AG04449 (cell line): ENCODE results near the gene CHCHD4.

Experiments
- CTCF ChIA-PET: fragments of 350-600 bp; formaldehyde crosslinking; extraction: SDS; loops from one replicate; lab custom pipeline; 2021; ENCODE audit warnings: antibody characterized with exemption; lab: Yijun Ruan, JAX
- POLR2A ChIA-PET: fragments of 400-600, 350-600 bp; formaldehyde crosslinking; extraction: SDS; loops from one replicate; lab custom pipeline; 2020; ENCODE audit warnings: antibody characterized with exemption, inconsistent platforms; lab: Yijun Ruan, JAX
- DNase-seq: peaks from one replicate; pipeline ENCODE4 v3.0.0-alpha.2; 2010; ENCODE audit warnings: low read depth, low spot score
- H3K4me3 ChIP-seq: 2 replicates; pipeline ENCODE4 v1.5.1; 2011; ENCODE audit warnings: low read depth, mild to moderate bottlenecking, control low read depth, low read length
- TF ChIP-seq, protein P1 (sequence below): IDR thresholded peaks from one replicate; pipeline ENCODE4 v1.5.1; 2011; ENCODE audit warnings: mild to moderate bottlenecking, moderate library complexity, low read length, control low read depth, inconsistent platforms; ENCODE audit not compliant: insufficient read depth; ENCODE audit errors: missing control alignments

Gene CHCHD4

DNA sequence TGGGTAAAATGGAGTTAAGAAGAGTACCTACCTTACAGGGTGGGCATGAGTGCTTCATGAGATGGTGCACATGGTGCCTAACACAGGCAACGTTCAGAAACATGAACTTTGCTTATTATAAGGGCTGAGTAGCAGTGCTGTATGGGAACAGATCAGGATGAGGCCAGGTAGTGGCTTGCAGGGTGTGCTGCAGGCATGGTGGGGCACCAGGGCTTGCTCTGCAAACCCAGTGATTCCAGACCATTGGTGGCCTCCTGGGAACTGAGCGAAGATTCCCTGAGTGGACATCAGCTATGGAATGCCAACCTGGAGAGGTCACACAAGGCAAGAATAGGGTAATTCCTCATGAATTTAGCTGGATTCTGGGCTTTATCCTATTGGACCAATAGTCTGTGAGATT, 16.0 kb upstream of the CHCHD4 start:
- H3K4me3 ChIP-seq, result no peak overlapping the region
- CTCF ChIA-PET, result no interaction called here
- DNase-seq, result no peak
- TF ChIP-seq, protein P1, sequence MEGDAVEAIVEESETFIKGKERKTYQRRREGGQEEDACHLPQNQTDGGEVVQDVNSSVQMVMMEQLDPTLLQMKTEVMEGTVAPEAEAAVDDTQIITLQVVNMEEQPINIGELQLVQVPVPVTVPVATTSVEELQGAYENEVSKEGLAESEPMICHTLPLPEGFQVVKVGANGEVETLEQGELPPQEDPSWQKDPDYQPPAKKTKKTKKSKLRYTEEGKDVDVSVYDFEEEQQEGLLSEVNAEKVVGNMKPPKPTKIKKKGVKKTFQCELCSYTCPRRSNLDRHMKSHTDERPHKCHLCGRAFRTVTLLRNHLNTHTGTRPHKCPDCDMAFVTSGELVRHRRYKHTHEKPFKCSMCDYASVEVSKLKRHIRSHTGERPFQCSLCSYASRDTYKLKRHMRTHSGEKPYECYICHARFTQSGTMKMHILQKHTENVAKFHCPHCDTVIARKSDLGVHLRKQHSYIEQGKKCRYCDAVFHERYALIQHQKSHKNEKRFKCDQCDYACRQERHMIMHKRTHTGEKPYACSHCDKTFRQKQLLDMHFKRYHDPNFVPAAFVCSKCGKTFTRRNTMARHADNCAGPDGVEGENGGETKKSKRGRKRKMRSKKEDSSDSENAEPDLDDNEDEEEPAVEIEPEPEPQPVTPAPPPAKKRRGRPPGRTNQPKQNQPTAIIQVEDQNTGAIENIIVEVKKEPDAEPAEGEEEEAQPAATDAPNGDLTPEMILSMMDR, result no peak
- POLR2A ChIA-PET, result interaction anchor here (1.2 kb wide), 1 partner anchor 15 kb away, joined by 11 read pairs; the partner anchor contains the start of genes CHCHD4 and TMEM43

DNA sequence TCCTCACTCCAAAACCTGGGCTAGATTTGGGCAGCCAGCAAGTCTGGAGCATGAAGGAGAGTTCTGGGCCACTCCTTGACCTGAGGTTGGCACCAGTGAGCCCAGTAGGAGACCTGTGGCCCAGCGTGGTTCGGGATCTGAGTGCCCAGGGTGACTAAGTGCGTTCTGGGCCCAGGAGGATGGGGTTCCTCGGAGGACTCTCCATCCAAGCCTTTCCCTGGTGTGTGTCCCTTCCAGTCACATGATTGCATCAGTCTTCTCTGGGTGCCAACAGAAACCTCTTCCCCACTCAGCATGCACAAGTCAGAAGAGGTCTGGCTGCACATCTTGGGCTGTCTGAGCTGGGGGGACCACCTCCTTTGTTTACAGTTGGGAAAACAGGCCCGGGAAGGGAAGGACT, 15.1 kb upstream of the CHCHD4 start:
- DNase-seq, result no peak
- POLR2A ChIA-PET, result interaction anchor here (0.7 to 2.6 kb wide), 2 partner anchors 14 to 15 kb away, joined by 3 to 10 read pairs; partner anchors contain the start of genes CHCHD4 and TMEM43
- TF ChIP-seq, protein P1, result no peak
- CTCF ChIA-PET, result interaction anchor here (1.1 kb wide), 1 partner anchor 15 kb away, joined by 4 read pairs; the partner anchor contains the start of genes CHCHD4 and TMEM43
- H3K4me3 ChIP-seq, result no peak overlapping the region

DNA sequence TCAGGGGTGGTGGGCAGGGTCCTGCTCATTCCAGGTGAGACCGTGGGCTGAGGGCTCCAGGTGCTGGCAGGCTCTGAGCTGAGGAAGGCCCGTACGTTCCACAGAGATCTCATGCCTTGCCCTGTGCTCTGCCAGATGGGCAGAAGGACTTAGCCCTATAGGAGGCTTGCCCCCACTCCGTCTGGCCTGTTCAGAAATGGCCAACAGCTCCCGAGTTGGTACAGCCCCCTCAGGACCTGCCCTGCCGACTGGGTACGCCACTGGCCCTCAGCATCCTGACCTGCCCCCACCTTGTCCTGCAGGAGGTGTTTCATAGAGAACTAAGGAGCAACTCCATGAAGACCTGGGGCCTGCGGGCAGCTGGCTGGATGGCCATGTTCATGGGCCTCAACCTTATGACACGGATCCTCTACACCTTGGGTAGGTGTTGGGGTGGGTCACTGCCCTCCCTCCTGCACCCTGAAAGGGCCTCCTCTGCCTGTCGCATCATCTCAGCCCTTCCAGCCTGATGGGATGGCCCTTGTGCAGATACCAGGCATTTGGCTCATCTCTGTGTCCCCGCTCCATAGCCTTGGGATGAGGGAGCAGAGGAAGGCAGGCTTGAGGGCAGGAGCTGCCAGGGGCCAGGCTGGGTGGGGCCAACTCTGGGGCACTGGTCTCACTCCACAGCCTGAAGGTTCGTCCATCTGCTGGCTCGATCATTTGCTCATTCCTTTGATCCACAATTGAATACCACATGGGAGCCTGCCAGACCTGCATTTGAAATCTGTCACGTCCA, 14.4 kb upstream of the CHCHD4 start:
- TF ChIP-seq, protein P1, result no peak
- POLR2A ChIA-PET, result interaction anchor here (2.6 kb wide), 1 partner anchor 13 kb away, joined by 10 read pairs; no protein-coding TSS in a partner anchor
- H3K4me3 ChIP-seq, result no peak overlapping the region
- DNase-seq, result no peak
- CTCF ChIA-PET, result interaction anchor here (0.9 to 1.4 kb wide), 3 partner anchors 14 to 64 kb away, joined by 3 to 4 read pairs (median 4); partner anchors contain the start of genes CHCHD4 and TMEM43

DNA sequence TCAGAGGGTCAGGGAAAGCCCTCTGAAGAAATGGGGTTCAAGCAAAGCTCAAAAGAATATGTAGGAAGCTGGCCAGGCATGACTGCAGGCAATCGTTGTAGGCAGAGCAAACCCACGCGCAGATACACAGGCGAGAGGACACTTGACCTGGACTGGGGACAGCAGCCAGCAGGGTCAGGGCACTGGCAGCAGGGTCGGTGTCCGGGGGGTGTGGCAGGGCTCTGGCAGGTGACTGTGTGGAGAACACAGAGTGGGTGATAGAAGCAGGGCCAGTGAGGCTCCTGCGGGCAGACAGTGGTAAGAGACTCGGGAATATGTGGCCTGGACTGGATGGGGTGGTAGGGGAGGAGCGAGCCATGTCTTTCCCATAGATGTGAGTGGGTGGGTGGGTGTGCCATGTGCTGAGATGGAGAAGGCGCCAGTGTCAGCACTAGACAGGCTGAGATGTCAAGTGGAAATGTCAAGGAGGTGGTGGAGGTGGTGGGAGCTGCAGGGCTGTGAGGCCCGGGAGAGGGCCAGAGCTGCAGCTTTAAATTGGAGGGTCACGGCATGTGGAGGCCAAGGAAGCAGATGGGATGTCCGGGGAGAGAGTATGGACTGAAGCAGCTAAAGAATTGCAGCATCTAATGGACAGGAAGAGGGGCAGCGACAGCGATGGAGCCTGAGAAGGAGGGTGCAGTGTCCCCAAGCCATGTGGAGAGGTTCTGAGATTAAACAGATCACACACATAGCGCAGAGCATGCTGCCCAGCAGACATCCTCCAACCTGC, 13.6 kb upstream of the CHCHD4 start:
- no peak overlapping the region for H3K4me3 ChIP-seq
- POLR2A ChIA-PET, result interaction anchor here (1.4 to 2.6 kb wide), 2 partner anchors 12 to 14 kb away, joined by 7 to 10 read pairs; partner anchors contain the start of genes CHCHD4 and TMEM43
- DNase-seq, result no peak
- TF ChIP-seq, protein P1, result no peak
- CTCF ChIA-PET, result interaction anchor here (0.9 to 1.4 kb wide), 2 partner anchors 32 to 65 kb away, joined by 3 to 4 read pairs; no protein-coding TSS in a partner anchor

DNA sequence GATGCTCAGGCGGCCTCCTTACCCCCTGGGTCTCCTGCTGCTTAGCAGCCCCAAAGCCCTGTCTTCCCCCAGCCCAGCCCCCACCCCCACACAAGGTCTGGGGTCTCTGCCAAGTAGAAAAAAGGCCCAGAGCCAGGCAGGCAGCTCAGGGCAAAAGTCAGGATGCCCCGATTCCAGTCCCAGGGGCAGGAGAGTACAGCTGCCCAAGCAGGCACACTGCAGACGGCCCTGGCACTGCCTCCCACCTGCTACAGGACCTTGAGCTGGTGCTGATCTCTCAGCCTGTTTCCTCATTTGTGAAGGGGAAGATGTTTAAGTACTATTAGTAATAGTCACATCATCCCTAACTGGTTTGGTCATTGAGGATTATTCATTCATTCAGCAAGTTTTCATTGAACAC, 12.8 kb upstream of the CHCHD4 start:
- TF ChIP-seq, protein P1, result no peak
- POLR2A ChIA-PET, result interaction anchor here (1.4 to 2.6 kb wide), 2 partner anchors 12 to 13 kb away, joined by 7 to 10 read pairs; partner anchors contain the start of genes CHCHD4 and TMEM43
- DNase-seq, result no peak
- CTCF ChIA-PET, result no interaction called here
- H3K4me3 ChIP-seq, result no peak overlapping the region
